Esophagus mucosa (tissue), 1 donor: Measurements from ENCODE around the gene SLC25A23. TPM values are rescaled to one million over a fixed set of nuclear protein-coding genes. Genes with fewer than 3 reads are reported as not detected.
"Not testable (repeated sequence)": the region's sequence is repeated elsewhere in the genome, so short reads cannot be mapped to it uniquely, and the experiment has no call there.

Experiments used
- ATAC-seq: fragments of 200-7000 bp; cut with Tn5 transposase; one replicate; pipeline ENCODE4 v1.9.1; 2020
- total RNA-seq: library from RNA; stranded (reverse); gene quantifications from one replicate; pipeline ENCODE4 v1.2.4, GENCODE V29; 2023
- donor health status: DM: yes; HTN: yes; CAD: no.

Gene SLC25A23
- total RNA-seq, 1 donor from 2014 or later, result 31.1 TPM

DNA sequence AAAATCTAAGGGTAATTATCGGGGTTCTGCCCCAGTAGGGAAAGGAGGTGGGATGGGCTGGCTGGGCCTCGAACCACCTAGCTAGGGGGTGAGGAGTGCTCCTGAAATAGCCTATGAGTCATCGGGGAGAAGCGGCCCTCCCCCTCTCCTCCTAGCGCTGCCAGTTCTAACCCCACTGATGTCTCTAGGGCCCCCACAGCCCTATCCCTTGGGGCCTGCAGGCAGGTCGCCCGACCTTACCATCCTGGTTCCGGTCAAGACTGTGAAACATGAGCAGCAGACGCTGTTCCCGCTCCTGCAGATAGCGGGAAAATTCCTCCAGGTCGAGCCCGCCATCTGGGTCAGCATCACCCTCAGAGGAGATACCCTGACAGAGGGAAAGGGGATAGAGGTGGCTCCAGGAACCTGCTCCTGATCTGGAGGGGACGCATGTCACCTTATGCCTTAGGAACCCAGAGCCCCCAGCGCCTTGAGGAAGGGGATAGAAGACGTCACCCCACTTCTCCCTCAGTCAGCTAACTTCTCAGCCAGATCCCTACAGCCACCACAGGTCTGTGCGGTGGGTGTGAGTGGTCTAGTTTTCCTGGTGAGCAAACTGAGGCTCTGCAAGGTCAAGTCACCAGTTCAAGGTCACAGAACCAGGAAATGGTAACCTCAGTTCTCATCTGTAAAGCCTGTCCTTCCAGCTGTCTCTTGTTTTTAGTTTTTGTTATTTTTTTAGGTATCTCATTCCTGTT lies 1.5 kb downstream of the SLC25A23 start:
- no peak for ATAC-seq

DNA sequence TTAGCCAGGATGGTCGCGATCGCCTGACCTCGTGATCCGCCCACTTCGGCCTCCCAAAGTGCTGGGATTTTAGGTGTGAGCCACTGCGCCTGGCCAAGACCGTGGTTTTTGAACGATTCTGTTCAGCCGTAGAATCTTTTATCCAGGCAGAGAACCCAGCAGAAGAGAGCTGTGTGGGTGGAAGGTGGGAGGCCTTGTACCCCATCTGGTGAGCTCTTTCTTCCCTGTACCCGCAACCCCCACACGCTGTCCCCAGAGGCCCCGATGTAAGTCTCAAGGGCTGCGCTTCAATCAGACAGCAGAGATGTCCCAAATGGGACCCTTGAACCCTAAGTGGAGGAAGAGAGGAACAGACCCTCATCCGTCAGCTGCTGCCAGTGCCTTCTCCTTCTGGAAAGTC lies 3.7 kb downstream of the SLC25A23 start:
- no peak for ATAC-seq

DNA sequence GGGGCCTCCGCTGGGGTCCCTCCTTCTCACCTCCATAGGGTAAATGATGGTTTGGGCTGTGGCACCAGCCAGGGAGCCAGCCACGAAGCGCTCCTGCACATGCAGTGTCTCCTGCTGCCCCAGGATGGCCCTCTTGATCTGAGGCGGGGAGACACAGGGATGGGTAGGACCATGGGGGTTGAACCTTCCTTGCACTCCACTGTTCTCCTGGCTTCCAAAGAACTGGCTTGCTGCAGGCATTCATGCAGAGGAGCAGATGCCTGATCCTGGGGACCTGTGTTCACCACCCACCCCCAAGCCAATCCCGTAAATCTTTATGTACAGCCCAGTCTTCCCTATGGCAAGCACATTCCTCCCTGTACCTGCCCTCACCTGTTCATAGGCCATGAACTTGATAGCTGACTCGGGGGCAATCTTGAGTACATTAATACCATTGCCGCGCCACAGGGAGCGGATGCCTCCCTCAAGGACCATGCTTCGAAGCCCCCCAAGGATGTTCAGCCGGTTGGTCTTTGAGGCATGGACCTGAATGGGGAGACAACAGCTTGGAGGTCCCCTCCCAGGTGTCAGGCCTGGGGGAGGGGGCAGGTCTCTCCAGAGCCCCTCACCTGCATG lies 5.5 kb downstream of the SLC25A23 start:
- ATAC-seq, result no peak

DNA sequence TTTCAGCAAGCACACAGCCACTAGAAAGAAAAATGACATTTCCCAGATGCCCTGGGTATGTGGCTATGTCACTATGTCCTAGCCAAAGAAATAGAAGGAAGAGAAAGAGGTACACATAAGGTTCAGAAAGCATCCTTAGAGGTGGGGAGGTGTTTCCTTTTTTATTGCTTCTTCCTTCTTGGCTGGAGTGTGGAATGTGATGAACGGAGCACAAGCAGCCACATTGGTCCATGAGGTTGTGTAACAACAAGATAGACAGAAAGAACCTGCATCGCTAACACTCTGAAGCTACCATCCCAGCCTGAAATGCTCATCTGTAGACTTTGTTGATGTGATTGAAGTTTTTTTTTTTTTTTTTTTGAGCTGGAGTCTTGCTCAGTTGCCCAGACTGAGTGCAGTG lies 6.7 kb downstream of the SLC25A23 start:
- ATAC-seq, result no peak

DNA sequence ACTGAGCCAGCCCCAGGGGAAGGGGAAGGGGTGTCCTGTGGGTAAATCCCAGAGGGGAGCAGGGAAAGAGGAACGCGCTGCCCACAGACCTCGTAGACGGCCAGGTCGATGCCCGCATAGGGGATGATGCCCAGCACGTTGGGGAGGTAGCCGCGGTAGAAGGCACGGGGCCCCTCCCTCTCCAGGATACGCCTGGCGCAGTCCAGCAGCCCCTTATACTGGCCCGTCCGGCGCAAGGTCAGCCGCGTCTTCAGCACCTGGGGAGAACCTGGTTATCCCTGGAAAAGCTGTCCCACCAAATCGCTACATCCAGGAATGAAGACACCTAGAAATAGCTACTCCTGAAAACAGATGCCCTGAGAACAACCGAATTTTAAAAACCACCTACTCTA lies 7.4 kb downstream of the SLC25A23 start:
- no peak for ATAC-seq

DNA sequence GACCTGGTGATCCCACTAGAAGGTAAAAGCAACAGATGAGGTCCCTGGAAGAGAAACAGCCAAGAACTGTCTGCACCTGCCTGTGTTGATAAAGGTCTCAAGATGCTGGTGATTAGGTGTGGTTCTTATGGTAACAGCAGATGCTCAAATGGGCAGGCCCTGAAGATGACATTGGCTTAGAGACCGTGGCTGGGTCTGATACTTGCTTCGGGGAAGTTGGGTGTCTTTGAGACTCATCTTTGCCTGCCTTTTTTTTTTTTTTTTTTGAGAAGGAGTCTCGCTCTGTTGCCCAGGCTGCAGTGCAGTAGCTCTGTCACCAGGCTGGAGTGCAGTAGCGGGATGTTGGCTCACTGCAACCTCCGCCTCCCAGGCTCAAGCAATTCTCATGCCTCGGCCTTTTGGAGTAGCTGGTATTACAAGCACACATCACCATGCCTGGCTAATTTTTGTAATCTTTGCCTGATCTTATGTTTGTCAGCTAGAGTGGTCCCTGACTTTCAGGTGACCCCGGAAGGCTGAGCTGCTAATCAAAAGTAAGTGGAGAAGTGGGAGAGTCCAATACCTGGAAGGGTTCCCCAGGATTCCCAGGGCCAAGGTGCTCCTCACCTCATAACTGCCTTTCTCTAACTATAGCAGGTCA lies 7.9 kb downstream of the SLC25A23 start:
- no peak for ATAC-seq

DNA sequence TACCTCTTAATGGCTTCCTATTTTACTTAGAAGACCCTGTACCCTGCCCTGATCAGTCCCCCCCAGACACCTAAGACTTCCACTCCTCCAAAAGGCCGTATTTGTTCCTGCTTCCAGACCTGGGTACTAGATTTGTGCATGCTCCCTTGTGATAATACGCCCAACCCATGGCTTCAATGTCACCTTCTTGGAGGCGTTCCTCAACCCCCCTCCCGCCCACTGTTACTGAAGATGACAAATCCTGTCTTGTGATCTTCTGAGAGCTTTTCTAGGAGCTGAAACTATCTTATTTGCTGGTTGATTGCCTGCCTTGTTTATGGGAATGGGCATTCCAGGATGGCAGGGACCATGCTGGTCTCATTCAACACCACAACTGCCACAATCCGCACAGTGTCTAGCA lies 9.4 kb downstream of the SLC25A23 start:
- ATAC-seq, result no peak

DNA sequence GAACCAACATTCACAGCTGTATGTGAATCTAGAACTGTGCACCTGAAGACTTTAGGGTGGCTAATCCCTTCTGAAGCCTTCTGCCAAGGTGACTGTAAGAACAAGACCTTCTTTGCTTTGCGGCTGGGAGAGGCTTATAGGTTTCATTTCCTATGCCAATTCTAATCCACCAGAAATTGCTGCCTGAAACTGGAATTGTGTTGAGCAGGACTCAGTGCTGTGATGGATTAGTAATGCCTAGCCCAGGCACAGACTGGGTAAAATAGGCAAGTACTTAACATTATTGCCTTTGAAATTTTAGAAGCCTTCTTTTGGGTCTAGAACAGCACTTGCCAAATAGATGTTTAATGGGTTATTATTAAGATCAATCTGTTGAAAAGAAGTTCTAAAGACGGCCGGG lies 11.5 kb downstream of the SLC25A23 start:
- ATAC-seq, result peak; percentile 72

DNA sequence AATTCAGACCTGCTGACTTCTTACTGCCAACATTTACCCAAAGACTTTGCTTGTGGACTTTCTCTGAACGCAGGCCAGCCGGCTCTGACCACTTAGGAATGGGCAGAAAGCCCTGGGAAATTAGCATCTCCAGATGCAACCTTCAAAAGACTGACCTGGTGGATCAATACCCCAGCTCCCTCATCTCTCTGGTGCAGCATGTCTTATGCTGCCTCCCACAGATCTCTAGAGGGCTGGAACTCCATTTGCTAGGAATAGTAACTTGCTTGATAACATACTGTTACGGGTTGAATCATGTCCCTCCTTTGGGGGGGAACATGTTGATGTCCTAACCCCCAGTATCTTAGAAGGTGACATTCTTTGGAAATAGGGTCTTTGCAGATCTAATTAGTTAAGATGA lies 13.1 kb downstream of the SLC25A23 start:
- ATAC-seq, result no peak

DNA sequence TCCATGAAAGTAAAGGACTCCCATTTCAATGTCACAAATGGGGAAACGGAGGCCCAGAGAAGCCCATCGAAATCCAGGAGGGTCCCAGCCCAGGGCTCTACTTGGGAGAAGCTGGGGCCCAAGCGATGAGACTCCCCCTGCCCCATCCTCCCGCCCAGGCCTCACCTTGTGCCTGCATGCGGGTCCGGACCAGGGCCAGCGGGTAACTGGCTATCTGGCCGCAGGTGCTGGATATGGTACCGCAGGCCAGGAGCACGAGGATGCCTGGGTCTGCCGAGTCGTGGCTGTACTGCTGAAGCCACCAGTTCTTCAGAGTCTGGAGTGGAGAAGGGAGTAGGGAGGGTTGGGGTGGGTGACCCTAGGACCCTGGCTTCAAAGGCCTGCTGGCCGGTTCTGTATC lies 15.6 kb downstream of the SLC25A23 start:
- ATAC-seq, result no peak

DNA sequence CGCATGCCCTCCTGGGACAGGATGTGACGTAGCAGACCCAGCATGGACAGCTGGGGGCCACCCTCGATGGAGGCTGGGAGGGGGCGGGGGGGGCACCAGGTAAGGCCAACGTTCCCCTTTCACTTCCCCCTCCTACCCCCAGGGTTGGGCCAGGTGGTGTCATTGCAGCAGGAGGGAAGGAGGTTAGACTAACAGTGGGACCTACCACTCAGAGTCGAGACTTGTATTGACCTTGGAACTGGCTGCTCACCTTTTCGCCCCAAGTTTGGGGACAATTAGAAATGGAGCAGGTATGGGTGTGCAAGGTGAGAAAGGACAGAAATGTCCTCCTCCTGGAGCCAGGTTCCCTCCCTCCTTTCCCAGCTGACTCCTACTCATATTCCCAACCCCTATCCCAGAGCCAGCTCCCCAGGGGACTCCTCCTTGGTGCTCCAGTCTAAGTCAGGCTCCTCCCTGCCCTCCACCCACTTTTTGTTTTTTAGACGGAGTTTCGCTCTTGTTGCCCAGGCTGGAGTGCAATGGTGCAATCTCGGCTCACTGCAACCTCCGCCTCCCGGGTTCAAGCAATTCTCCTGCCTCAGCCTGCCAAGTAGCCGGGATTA lies 17.4 kb downstream of the SLC25A23 start:
- peak; percentile 13 for ATAC-seq

DNA sequence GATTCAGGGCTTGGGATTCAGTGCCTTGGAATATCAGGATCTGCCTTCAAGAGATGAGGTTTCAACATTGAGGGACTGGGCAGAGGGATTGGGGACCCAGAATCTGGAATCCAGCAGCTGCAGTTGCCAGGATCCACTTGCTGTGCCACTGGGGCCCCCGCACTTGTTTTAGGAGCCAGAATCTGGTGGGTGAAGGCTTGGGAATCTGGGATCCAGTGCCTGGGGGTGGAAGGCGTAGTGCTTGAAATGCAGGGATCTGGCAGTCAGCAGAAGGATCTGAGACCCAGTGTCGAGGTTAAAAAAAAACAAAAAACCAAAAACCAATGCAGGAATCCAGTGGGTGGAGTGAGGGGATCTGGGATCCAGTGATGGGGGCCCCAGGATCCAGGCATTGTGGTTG lies 18.7 kb downstream of the SLC25A23 start:
- no peak for ATAC-seq

DNA sequence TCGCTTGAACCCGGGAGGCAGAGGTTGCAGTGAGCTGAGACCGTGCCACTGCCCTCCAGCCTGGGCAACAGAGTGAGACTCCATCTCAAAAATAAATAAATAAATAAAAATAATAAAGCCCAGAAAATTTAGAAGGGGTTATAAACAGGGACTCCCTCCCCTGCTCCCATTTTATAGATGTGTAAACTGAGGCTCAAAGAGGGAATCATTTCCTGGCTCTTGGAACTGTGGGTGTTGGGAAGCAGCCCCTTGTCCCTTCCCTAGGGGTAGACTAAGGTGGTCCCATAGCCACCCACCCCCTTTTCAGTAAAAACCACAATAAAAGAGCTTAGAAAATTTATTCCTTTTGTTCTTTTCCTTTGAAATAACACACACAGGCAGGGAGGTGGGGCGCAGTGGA lies 19.8 kb downstream of the SLC25A23 start:
- ATAC-seq, result no peak

DNA sequence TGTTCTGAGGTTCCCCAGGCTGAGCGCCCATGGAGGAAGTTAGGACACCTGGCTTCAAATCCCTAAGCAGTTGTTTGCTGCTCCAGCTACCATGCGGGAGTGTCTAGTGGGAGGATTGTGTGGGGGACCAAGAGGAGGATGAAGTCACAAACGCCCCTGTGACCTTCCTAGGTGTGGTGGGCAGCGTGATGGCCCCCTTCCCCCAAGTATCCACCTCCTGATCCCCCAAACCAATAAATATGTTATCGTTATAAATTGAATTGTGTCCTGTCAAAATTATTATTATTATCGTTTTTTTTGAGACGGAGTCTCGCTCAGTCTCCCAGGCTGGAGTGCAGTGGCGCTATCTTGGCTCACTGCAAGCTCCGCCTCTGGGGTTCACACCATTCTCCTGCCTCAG lies 25.9 kb downstream of the SLC25A23 start, which contains the start of gene SLC25A41:
Gene SLC25A41 (minus strand): TSS at position 101 of the 400 bp plus-strand sequence. CDS start 70 bp downstream, at position 31.
- ATAC-seq, result no peak

DNA sequence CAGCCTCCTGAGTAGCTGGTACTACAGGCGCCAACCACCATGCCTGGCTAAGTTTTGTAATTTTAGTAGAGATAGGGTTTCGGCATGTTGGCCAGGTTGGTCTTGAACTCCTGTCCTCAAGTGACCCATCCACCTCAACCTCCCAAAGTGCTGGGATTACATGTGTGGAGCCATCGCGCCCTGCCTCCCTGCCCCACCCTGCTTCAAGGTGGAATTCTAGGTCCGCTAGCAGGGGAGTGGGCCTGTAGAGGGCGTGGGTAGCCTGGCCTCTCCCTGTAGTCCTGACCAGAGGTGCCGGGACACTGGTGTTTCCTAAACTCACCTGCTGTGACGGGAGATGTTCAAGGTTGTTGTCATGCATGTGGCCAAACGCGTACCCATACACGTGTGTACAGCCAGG lies 26.4 kb downstream of the SLC25A23 start:
- no peak for ATAC-seq

DNA sequence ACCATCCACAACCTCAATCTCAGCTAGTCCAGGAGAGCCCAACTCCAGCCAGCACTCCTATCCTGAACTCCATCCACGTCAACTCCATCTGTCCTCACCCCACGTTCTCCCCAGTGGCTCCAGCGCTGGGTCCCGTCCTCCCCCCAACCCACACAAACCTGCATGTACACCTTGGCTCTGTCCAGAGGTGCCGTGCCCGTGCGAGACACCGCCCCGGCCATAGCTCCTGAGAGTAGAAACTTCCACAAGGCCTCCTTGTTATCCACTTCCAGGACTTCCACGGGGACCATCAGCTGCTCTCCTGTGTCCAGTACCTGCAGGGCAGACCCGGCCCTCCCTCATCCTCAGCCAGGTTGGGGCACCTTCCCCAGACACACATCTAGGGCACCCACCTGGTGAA lies 27.7 kb downstream of the SLC25A23 start:
- ATAC-seq, result peak; percentile 12

DNA sequence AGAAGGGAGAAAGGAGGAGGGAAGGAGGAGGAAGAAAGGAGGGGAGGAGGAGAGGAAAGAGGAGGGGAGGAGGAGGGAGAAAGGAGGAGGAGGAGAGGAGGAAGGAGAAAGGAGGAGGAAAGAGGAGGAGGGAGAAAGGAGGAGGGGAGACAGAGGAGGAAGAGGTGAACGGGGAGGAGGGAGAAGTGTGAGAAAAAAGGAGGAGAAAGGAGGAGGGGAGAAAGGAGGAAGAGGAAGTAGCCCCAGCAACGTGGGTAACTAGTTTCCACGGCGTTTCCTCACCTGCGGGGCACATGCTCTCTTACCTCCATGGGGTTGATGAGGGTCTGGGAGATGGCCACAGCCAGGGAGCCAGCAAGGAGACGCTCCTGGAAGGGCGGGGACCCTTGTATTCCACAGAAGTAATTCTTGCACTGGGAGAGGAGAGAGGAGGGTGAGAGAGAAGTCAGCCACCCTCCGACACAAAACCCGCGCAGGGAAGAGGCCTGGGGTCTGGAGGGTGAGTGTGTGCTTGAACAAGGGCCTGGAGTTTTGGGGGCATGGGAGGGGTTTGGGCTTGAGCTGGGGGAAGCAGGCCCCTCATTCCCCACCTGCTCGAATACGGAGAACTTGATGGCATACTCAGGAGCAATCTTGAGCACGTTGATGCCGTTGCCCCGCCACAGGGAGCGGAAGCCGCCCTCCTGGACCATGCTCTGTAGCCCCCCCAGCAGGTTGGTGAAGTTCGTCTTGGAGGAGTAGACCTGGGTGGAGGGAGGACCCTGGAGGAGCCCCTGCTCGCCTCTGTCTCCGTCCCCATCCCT lies 30.0 kb downstream of the SLC25A23 start:
- no peak for ATAC-seq

DNA sequence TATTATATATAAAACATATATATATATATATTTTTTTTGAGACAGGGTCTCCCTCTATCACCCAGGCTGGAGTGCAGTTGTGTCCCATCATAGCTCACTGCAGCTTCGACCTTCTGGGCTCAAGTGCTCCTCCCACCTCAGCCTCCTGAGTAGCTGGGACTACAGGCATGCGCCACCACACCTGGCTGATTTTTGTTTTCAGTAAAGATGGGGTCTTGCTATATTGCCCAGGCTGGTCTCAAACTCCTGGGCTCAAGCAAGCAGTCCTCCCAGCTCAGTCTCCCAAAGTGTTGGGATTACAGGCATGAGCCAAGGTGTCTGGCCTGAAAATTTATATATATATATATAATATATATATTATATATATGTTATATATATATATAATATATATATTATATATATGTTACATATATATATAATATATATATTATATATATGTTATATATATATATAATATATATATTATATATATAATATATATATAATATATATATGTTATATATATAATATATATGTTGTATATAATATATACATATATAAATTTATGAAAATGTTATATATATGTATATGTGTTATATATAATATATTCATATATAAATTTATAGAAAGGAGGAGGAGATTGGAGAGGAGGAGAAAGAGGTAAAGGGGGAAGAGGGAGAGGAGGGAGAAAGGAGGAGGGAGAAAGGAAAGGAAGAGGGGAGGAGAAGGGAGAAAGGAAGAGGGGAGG lies 30.7 kb downstream of the SLC25A23 start:
- ATAC-seq, result not testable (repeated sequence)

DNA sequence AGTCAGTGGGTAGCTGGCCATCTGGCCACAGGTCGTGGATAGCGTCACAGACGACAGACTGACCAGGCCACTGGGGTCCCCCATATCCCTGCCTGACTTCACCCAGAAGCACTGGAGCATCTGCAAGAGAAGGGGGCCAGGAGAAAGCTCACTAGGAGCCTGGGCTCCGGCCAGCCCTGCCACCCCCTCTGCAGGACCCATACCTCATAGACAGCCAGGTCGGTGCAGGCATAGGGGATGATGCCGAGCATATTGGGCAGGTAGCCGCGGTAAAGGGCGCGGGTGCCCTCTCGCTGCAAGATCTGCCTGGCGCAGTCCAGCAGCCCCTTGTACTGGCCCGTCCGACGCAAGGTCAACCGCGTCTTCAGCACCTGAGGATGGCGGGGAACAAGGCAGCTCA lies 32.5 kb downstream of the SLC25A23 start:
- ATAC-seq, result no peak

DNA sequence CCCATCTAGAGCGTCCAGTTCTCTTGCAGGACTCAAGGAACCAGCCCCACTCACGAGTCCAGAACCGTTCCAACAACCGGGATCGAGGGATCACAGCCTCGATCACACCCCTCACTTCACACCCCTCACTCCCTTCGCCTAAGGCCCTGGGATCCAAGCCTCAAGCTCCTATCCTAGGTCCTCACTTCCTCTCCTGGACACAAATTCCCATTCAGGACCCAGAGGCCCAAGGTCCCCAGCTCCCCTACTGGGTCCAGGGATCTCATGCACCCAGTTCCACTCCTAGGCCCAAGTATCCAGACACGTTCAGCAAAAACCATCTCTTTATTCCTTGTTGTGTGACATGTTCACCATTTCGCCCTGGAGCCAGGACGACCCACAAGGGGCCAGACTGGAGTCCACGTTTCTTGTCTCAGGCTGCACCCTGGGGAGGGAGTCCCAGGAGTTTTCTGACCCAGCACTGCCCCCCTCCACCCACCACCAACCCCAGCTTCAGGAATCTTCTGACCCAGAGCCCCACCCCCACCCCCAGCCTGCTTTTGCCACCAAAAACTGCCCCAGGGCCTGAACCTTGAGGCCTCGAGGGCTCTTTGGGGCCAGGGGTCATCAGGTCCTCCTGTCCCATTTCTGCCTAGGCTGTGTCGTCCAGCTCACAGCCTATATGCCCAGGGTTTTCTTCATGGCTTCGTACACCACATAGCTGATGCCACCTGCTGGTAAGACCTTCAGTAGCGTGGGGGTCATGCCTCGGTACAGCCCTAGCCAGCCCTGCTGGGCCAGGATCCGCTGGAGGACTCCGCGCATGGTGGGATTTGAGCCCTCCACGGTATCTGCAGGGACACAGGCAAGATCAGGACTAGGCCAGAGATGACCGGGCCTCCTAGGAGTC lies 33.6 kb downstream of the SLC25A23 start:
- no peak for ATAC-seq
